ENCODE results near the gene OR4S2. TPM values are rescaled to one million over a fixed set of nuclear protein-coding genes. Genes with fewer than 3 reads are reported as not detected.

OR4S2 gene
- total and polyA plus RNA-seq, 4 donors = 2.0 TPM; not detected in 3

DNA sequence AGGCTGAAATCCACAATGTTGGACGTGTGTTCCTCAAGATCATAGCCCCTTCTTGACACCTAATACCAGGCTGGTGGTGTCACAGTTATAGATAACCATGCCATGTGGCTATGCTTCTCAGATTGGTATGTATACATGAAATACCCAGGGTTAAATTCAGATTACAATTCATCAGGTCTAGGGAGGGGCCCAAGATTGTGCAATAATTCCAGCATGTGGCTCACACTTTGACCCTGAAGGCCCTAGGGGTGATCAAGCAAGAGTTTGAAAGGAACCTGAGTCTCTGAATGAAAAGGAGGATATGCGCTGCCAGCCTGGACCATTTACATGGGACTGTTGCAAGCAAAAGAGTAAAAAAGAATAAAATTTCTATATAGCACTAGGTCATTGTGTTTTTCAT, 21.2 kb downstream of the OR4S2 start:
- DNase-seq (no peak), ATAC-seq (ENCODE audit: low FRiP score) (no peak)
- Histone ChIP-seq H3K9me3 (ENCODE audit: control insufficient read depth, low read length) (no peaks in the 10 kb centered on the region), H3K36me3 (ENCODE audit: control insufficient read depth in 1 of 2, insufficient read depth in 2 of 2, low read length in 1 of 2) (no peaks in the 10 kb centered on the region), H3K4me3 (ENCODE audit: low read length in 2 of 2) (no peak overlapping the region), H3K4me1 (ENCODE audit: control insufficient read depth in 1 of 2, insufficient read depth in 2 of 2, low read length in 2 of 2) (no peaks in the 10 kb centered on the region), H3K27ac (ENCODE audit: low read depth in 1 of 2, low read length in 2 of 2) (no peak overlapping the region), H3K27me3 (ENCODE audit: control insufficient read depth in 1 of 2, insufficient read depth in 2 of 2, low read length in 1 of 2) (no peaks in the 10 kb centered on the region)
- 44 to 45% methylated on average over 2 of the region's 2 CpGs for WGBS, 2 donors
- intact Hi-C loops (cut with DNase I) = loop anchor here in 1 of 2 donors (10.0 kb wide), 1 partner anchor 65 kb away; the partner anchor contains the start of gene OR4C11

DNA sequence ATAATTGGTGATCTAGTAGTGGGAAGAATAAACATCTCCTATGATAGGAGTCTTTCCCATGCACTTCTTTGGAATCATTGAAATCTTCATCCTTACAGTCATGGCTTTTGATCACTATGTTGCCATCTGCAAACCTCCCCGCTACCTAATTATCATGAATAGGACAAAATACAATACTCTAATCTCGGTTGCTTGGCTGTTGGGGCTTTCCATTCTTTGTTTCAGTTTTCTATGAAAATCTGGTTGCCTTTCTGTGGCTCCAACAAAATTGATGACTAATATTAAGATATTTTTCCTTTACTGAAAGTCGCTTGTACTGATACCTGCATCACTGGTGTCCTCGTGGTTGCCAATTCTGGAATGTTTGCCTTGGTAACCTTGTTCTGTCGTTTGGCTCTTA, 25.7 kb downstream of the OR4S2 start:
- Histone ChIP-seq H3K36me3 (ENCODE audit: control insufficient read depth in 1 of 2, insufficient read depth in 2 of 2, low read length in 1 of 2) (no peaks in the 10 kb centered on the region), H3K4me3 (ENCODE audit: low read length in 2 of 2) (no peak overlapping the region), H3K27ac (ENCODE audit: low read depth in 1 of 2, low read length in 2 of 2) (no peak overlapping the region), H3K27me3 (ENCODE audit: control insufficient read depth in 1 of 2, insufficient read depth in 2 of 2, low read length in 1 of 2) (no peaks in the 10 kb centered on the region), H3K9me3 (ENCODE audit: control insufficient read depth, low read length) (no peaks in the 10 kb centered on the region), H3K4me1 (ENCODE audit: control insufficient read depth in 1 of 2, insufficient read depth in 2 of 2, low read length in 2 of 2) (no peaks in the 10 kb centered on the region)
- 57 to 60% methylated on average over 5 of the region's 5 CpGs for WGBS, 2 donors
- ATAC-seq (ENCODE audit: low FRiP score) = no peak
- intact Hi-C loops (cut with DNase I) = no loop called here
- DNase-seq = no peak

DNA sequence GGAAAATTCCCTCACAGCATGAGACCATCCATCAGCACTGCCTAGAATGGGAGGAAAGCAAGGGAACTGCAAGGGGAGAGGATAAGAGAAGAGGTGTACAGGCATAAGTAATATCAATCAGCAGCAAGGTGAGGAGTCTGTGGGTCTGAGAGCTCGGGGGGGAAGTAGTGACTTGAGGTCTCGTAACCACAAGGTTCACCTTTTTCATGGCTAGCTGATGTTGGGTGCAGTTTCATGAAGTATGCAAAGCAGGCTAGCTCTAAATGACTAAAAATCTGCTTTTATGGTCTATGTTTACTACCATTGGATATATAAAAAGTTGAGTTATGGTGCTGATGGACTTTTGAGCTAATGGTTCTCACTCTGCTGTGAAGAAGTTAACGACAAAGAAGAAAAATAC, 49.7 kb downstream of the OR4S2 start:
- no peaks in the 10 kb centered on the region for H3K36me3 ChIP-seq (ENCODE audit: control insufficient read depth in 1 of 2, insufficient read depth in 2 of 2, low read length in 1 of 2)
- WGBS, 2 donors = 72 to 76% methylated on average over 3 of the region's 3 CpGs
- no peaks in the 10 kb centered on the region for H3K27me3 ChIP-seq (ENCODE audit: control insufficient read depth in 1 of 2, insufficient read depth in 2 of 2, low read length in 1 of 2)
- no peaks in the 10 kb centered on the region for H3K9me3 ChIP-seq (ENCODE audit: control insufficient read depth, low read length)
- DNase-seq (no peak), ATAC-seq (ENCODE audit: low FRiP score) (no peak)
- H3K4me3 ChIP-seq (ENCODE audit: low read length in 2 of 2) = no peak overlapping the region
- intact Hi-C loops (cut with DNase I) = no loop called here
- H3K4me1 ChIP-seq (ENCODE audit: control insufficient read depth in 1 of 2, insufficient read depth in 2 of 2, low read length in 2 of 2) = no peaks in the 10 kb centered on the region
- no peak overlapping the region for H3K27ac ChIP-seq (ENCODE audit: low read depth in 1 of 2, low read length in 2 of 2)

- 72 to 80% methylated on average over 4 of the region's 4 CpGs for WGBS, 2 donors
- intact Hi-C loops (cut with DNase I) = no loop called here
- H3K27me3 ChIP-seq (ENCODE audit: control insufficient read depth in 1 of 2, insufficient read depth in 2 of 2, low read length in 1 of 2) = no peaks in the 10 kb centered on the region
- no peak for ATAC-seq (ENCODE audit: low FRiP score)
- no peak for DNase-seq
- no peak overlapping the region for H3K4me3 ChIP-seq (ENCODE audit: low read length in 2 of 2)
- H3K9me3 ChIP-seq (ENCODE audit: control insufficient read depth, low read length) = no peaks in the 10 kb centered on the region
- H3K27ac ChIP-seq (ENCODE audit: low read depth in 1 of 2, low read length in 2 of 2) = no peak overlapping the region
- no peaks in the 10 kb centered on the region for H3K36me3 ChIP-seq (ENCODE audit: control insufficient read depth in 1 of 2, insufficient read depth in 2 of 2, low read length in 1 of 2)
- no peaks in the 10 kb centered on the region for H3K4me1 ChIP-seq (ENCODE audit: control insufficient read depth in 1 of 2, insufficient read depth in 2 of 2, low read length in 2 of 2)
These were observed 53.3 kb downstream of the OR4S2 start for GRCh38 chr11:55701429-55701828.

Other genes starting within 250 kb of the OR4S2 start
- not detected for gene OR4C15, start 93.9 kb upstream of the OR4S2 start, total RNA-seq
- not detected for gene OR4C15, start 93.9 kb upstream of the OR4S2 start, polyA plus RNA-seq
- gene OR4C16, start 76.2 kb upstream of the OR4S2 start, total RNA-seq = not detected
- gene OR4C16, start 76.2 kb upstream of the OR4S2 start, polyA plus RNA-seq = not detected
- not detected for gene OR4C11, start 40.7 kb upstream of the OR4S2 start, total RNA-seq
- gene OR4C11, start 40.7 kb upstream of the OR4S2 start, polyA plus RNA-seq = not detected
- not detected for gene OR4P4, start 13.2 kb upstream of the OR4S2 start, total RNA-seq
- gene OR4P4, start 13.2 kb upstream of the OR4S2 start, polyA plus RNA-seq = not detected
- not detected for gene OR4C6, start 13.9 kb downstream of the OR4S2 start, total RNA-seq
- not detected for gene OR4C6, start 13.9 kb downstream of the OR4S2 start, polyA plus RNA-seq
- not detected for gene OR5D13, start 125.1 kb downstream of the OR4S2 start, total RNA-seq
- gene OR5D13, start 125.1 kb downstream of the OR4S2 start, polyA plus RNA-seq = not detected
- not detected for gene OR5D14, start 147.2 kb downstream of the OR4S2 start, total RNA-seq
- gene OR5D14, start 147.2 kb downstream of the OR4S2 start, polyA plus RNA-seq = not detected
- gene OR5L1, start 163.0 kb downstream of the OR4S2 start, total RNA-seq = not detected
- not detected for gene OR5L1, start 163.0 kb downstream of the OR4S2 start, polyA plus RNA-seq
- not detected for gene OR5D18, start 171.3 kb downstream of the OR4S2 start, total RNA-seq
- gene OR5D18, start 171.3 kb downstream of the OR4S2 start, polyA plus RNA-seq = not detected
- not detected for gene OR5L2, start 178.9 kb downstream of the OR4S2 start, total RNA-seq
- gene OR5L2, start 178.9 kb downstream of the OR4S2 start, polyA plus RNA-seq = not detected
- not detected for gene OR5D16, start 190.4 kb downstream of the OR4S2 start, total RNA-seq
- gene OR5D16, start 190.4 kb downstream of the OR4S2 start, polyA plus RNA-seq = not detected
- gene TRIM51, start 235.0 kb downstream of the OR4S2 start, total RNA-seq = not detected
- gene TRIM51, start 235.0 kb downstream of the OR4S2 start, polyA plus RNA-seq = not detected

Measured in aorta (tissue), 5 donors.